IPS DF 6.9 (cell line): Measurements from ENCODE around the gene EXOSC9.

Source experiments
- DNase-seq: peaks from one replicate; pipeline ENCODE4 v3.0.0-alpha.2; 2013; ENCODE audit warnings: low read depth, low spot score
- H3K27ac ChIP-seq: one replicate; pipeline ENCODE4 v1.5.1; 2013; ENCODE audit warnings: low read length, control low read depth
- H3K27me3 ChIP-seq: 2 replicates; pipeline ENCODE4 v1.6.1; 2013; ENCODE audit warnings: mild to moderate bottlenecking, low read length; ENCODE audit not compliant: control insufficient read depth, insufficient read depth
- H3K36me3 ChIP-seq: 2 replicates; pipeline ENCODE4 v1.6.1; 2013; ENCODE audit warnings: low read length; ENCODE audit not compliant: control insufficient read depth, insufficient read depth
- H3K4me1 ChIP-seq: 2 replicates; pipeline ENCODE4 v1.6.1; 2013; ENCODE audit warnings: low read length; ENCODE audit not compliant: control insufficient read depth, insufficient read depth
- H3K4me3 ChIP-seq: 2 replicates; pipeline ENCODE4 v1.5.1; 2013; ENCODE audit warnings: mild to moderate bottlenecking, low read length
- H3K9me3 ChIP-seq: 2 replicates; pipeline ENCODE4 v1.6.1; 2013; ENCODE audit warnings: low read length, inconsistent platforms; ENCODE audit not compliant: control insufficient read depth, insufficient read depth
- WGBS: extraction: QIAGEN DNeasy Blood & Tissue Kit; methylation state at CpG from one replicate; pipeline ENCODE4 v1.1.7; 2013; ENCODE audit warnings: mixed read lengths, missing lambda C conversion rate; ENCODE audit not compliant: insufficient read length, insufficient coverage; 5-methylcytosine and 5-hydroxymethylcytosine counted together

The EXOSC9 gene

GRCh38 chr4:121822796-121823504 lies 21.8 kb downstream of the EXOSC9 start:
- peak overlapping the region; percentile 66 for H3K4me3 ChIP-seq
- H3K27ac ChIP-seq, result no peak overlapping the region
- no peaks in the 10 kb centered on the region for H3K27me3 ChIP-seq
- H3K36me3 ChIP-seq, result peaks cover 18% of the 10 kb centered on the region; the same call in 1 of the 2 replicates
- DNase-seq, result no peak
- H3K9me3 ChIP-seq, result no peaks in the 10 kb centered on the region
- no CpG with 5 or more reads among the region's 30 CpGs for WGBS
- H3K4me1 ChIP-seq, result no peaks in the 10 kb centered on the region

GRCh38 chr4:121823505-121824170 lies 22.5 kb downstream of the EXOSC9 start, which contains the start of gene CCNA2:
CCNA2 (minus strand) TSS chr4:121823883; CDS start chr4:121823628, 255 bp downstream.
- WGBS, result no CpG with 5 or more reads among the region's 63 CpGs
- no peaks in the 10 kb centered on the region for H3K27me3 ChIP-seq
- no peaks in the 10 kb centered on the region for H3K4me1 ChIP-seq
- H3K9me3 ChIP-seq, result no peaks in the 10 kb centered on the region
- no peak within 1 kb of the TSS for H3K27ac ChIP-seq
- H3K36me3 ChIP-seq, result peaks cover 12% of the 10 kb centered on the region; the same call in 1 of the 2 replicates
- H3K4me3 ChIP-seq, result peak within 1 kb of the TSS; percentile 66
- peak; percentile 96 for DNase-seq

- WGBS, result no CpG with 5 or more reads among the region's 8 CpGs
- H3K4me1 ChIP-seq, result no peaks in the 10 kb centered on the region
- no peak for DNase-seq
- H3K4me3 ChIP-seq, result peak overlapping the region; percentile 24; the same call in 1 of the 2 replicates
- H3K27ac ChIP-seq, result no peak overlapping the region
- H3K36me3 ChIP-seq, result peaks cover 6% of the 10 kb centered on the region; the same call in 1 of the 2 replicates
- no peaks in the 10 kb centered on the region for H3K27me3 ChIP-seq
- no peaks in the 10 kb centered on the region for H3K9me3 ChIP-seq
Measured at GRCh38 chr4:121824171-121824527, 23.0 kb downstream of the EXOSC9 start.

GRCh38 chr4:121824950-121825349 lies 23.8 kb downstream of the EXOSC9 start:
- Histone ChIP-seq H3K36me3 (peaks cover 4% of the 10 kb centered on the region; the same call in 1 of the 2 replicates), H3K27ac (no peak overlapping the region), H3K9me3 (no peaks in the 10 kb centered on the region), H3K4me3 (no peak overlapping the region), H3K27me3 (no peaks in the 10 kb centered on the region), H3K4me1 (no peaks in the 10 kb centered on the region)
- DNase-seq, result no peak
- WGBS, result no CpG with 5 or more reads among the region's 2 CpGs

GRCh38 chr4:121827853-121828252 lies 26.7 kb downstream of the EXOSC9 start:
- H3K9me3 ChIP-seq, result no peaks in the 10 kb centered on the region
- no CpG with 5 or more reads among the region's 1 CpG for WGBS
- H3K4me3 ChIP-seq, result no peak overlapping the region
- no peak for DNase-seq
- no peaks in the 10 kb centered on the region for H3K4me1 ChIP-seq
- no peak overlapping the region for H3K27ac ChIP-seq
- H3K27me3 ChIP-seq, result no peaks in the 10 kb centered on the region
- H3K36me3 ChIP-seq, result no peaks in the 10 kb centered on the region

- Histone ChIP-seq H3K27me3 (no peaks in the 10 kb centered on the region), H3K27ac (no peak overlapping the region), H3K9me3 (no peaks in the 10 kb centered on the region), H3K36me3 (no peaks in the 10 kb centered on the region), H3K4me1 (no peaks in the 10 kb centered on the region), H3K4me3 (no peak overlapping the region)
- DNase-seq, result no peak
- WGBS, result no CpG with 5 or more reads among the region's 5 CpGs
Measured at GRCh38 chr4:121829511-121829910, 28.4 kb downstream of the EXOSC9 start.

- Histone ChIP-seq H3K36me3 (no peaks in the 10 kb centered on the region), H3K9me3 (no peaks in the 10 kb centered on the region)
Measured at GRCh38 chr4:121838136-121838535, 37.0 kb downstream of the EXOSC9 start.

GRCh38 chr4:121842862-121843261 lies 41.7 kb downstream of the EXOSC9 start:
- Histone ChIP-seq H3K36me3 (no peaks in the 10 kb centered on the region), H3K4me3 (no peak overlapping the region), H3K27me3 (no peaks in the 10 kb centered on the region), H3K9me3 (no peaks in the 10 kb centered on the region), H3K4me1 (no peaks in the 10 kb centered on the region), H3K27ac (no peak overlapping the region)
- WGBS, result no CpG with 5 or more reads among the region's 4 CpGs
- DNase-seq, result no peak

More at GRCh38 chr4:121838136-121838535, 37.0 kb downstream of the EXOSC9 start:
- Histone ChIP-seq H3K27ac (no peak overlapping the region), H3K4me1 (no peaks in the 10 kb centered on the region), H3K4me3 (no peak overlapping the region), H3K27me3 (no peaks in the 10 kb centered on the region)
- DNase-seq, result no peak

- no peak for DNase-seq
- Histone ChIP-seq H3K27me3 (no peaks in the 10 kb centered on the region), H3K36me3 (no peaks in the 10 kb centered on the region), H3K4me1 (no peaks in the 10 kb centered on the region), H3K27ac (no peak overlapping the region), H3K4me3 (no peak overlapping the region), H3K9me3 (no peaks in the 10 kb centered on the region)
- no CpG with 5 or more reads among the region's 6 CpGs for WGBS
Measured at GRCh38 chr4:121846662-121847061, 45.5 kb downstream of the EXOSC9 start.

- WGBS, result no CpG with 5 or more reads among the region's 1 CpG
- H3K36me3 ChIP-seq, result no peaks in the 10 kb centered on the region
- H3K27ac ChIP-seq, result no peak overlapping the region
- no peak for DNase-seq
- H3K4me3 ChIP-seq, result no peak overlapping the region
- no peaks in the 10 kb centered on the region for H3K9me3 ChIP-seq
- no peaks in the 10 kb centered on the region for H3K4me1 ChIP-seq
- no peaks in the 10 kb centered on the region for H3K27me3 ChIP-seq
Measured at GRCh38 chr4:121851354-121851753, 50.2 kb downstream of the EXOSC9 start.

- Histone ChIP-seq H3K36me3 (no peaks in the 10 kb centered on the region; the same call in 1 of the 2 replicates), H3K4me3 (no peak overlapping the region), H3K27me3 (no peaks in the 10 kb centered on the region), H3K27ac (no peak overlapping the region), H3K4me1 (no peaks in the 10 kb centered on the region), H3K9me3 (no peaks in the 10 kb centered on the region)
- no peak for DNase-seq
Measured at GRCh38 chr4:121860121-121860520, 59.0 kb downstream of the EXOSC9 start.
